GM18951 (cell line): ENCODE measurements around the gene CDK4.
"Not testable (repeated sequence)": the region's sequence is repeated elsewhere in the genome, so short reads cannot be mapped to it uniquely, and the experiment has no call there.

Source experiments
- POLR2A ChIP-seq: IDR thresholded peaks from 4 replicates; pipeline ENCODE4 v1.6.1; 2011; ENCODE audit warnings: mild to moderate bottlenecking; ENCODE audit not compliant: insufficient read length, insufficient read depth; ENCODE audit errors: extremely low read depth
- in situ Hi-C: fragments of 300-500 bp; cut with MboI; formaldehyde crosslinking; loops from one replicate; pipeline ENCODE4 v1.12.0; 2022; ENCODE audit warnings: low sequenced_read_pairs, mixed read lengths, inconsistent platforms; ENCODE audit not compliant: unreplicated experiment

CDK4 gene

GRCh38 chr12:57726151-57726883, 25.8 kb downstream of the CDK4 start:
- in situ Hi-C loops: no loop called here
- no peak for TF ChIP-seq POLR2A

GRCh38 chr12:57725851-57726150, 26.3 kb downstream of the CDK4 start:
- TF ChIP-seq POLR2A: no peak
- in situ Hi-C loops: no loop called here

- in situ Hi-C loops: no loop called here
- TF ChIP-seq POLR2A: peak; percentile 6
These were observed 27.0 kb downstream of the CDK4 start for GRCh38 chr12:57724936-57725740.

DNA sequence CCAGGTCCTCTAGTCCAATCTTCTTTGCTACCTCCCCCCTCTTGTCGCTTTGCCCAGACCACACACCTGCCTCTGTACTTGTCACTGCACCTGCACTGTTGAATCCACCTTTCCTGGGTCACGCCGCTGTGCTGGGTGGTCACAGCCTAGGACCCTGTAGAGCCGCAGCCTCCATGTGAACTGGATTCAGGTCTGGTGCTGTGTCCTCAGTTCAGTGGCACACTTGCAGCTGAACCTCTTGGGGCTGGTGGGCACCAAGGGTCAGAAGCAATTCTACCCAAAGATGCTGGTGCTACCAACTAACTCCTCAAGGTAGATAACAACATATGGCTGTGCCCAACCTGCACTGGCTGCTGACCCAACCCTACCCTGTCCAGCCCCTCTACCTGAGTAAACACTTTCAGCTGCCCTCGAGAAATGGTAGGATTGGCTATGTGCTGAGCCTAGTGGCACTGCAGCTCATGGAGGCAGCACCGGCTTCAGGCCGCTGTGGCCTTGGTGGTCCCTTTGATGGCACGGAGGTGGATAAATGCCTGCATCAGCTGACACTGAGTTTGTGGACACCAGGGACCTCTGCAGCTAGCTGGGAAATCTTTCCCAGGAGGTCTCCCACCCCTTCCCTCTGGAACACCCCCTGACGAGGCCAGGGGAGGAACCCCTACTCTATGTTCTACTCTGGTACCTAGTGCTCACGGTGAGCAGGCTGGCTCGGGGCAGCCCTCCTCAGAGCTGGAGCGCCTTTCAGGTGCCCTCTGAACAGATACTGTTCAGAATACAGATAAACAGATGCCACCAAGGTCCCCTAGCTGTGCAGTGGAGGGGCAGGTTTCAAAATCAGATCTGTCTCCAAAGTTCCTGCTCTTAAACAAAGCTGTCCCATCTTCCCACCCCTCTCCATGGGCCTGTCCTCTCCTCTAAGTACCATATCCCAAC, 27.8 kb downstream of the CDK4 start:
- TF ChIP-seq POLR2A: peak; percentile 18
- in situ Hi-C loops: no loop called here

DNA sequence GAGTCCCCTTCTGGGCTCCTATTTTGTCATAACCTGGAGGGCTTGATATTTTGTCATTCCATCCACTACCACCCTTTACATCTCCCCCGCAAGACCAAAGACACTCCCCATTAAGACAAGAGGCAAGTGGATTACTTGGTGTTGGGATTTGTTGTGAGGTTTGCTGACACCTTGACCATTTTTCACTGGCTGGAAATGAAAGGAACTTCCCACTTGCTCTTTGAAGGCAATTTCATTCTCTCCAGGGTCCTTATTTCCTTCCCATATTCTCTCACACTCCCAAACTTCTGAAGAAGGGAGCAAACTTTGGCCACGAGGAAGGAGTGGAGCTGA, 28.5 kb downstream of the CDK4 start:
- TF ChIP-seq POLR2A: no peak
- in situ Hi-C loops: no loop called here

DNA sequence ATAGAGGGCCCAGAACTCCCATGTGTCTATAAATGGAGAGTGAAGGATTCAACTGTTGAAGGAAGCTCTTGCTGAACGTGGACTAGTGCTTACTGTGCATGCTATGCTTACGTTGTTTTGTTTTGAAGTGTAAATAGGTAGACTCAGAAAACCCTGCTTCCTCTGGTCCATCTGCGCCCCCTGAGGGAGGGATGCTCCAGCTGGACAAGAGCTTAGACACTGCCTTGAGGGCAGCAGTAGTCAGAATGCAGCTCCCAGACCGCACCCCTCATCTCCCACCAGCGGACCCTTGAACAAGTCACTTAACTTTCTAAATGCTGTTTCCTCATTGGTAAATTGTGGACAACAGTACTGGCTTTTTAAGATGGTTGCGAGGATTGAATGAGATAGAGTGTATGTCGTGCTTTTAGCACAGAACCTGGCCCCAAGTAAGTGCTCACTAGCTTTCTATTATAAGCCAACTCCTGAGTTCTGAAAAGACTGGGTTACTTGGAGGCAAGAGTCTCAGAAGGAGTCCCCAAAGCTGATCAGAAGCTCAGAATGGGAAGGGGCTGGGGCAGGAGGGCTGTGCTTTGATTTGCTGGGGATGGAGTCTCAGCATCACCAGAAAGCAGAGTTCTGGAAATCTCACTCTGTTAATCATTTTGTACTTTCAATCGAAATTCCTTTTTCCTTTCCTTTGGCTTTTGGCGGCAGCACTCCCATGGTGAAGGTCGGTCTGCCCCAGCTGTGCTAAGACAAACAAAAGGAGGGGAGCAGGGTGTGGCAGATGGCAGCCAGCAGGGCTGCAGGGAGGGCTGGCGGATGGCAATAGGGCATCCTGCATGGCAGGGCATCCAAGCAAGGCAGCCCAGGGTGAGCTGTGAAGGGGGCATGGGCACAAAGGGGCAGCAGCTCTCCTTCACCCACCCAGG, 29.1 kb downstream of the CDK4 start:
- in situ Hi-C loops: no loop called here
- peak; percentile 17 for TF ChIP-seq POLR2A

GRCh38 chr12:57721846-57722608, 30.1 kb downstream of the CDK4 start:
- in situ Hi-C loops: not testable (repeated sequence)

DNA sequence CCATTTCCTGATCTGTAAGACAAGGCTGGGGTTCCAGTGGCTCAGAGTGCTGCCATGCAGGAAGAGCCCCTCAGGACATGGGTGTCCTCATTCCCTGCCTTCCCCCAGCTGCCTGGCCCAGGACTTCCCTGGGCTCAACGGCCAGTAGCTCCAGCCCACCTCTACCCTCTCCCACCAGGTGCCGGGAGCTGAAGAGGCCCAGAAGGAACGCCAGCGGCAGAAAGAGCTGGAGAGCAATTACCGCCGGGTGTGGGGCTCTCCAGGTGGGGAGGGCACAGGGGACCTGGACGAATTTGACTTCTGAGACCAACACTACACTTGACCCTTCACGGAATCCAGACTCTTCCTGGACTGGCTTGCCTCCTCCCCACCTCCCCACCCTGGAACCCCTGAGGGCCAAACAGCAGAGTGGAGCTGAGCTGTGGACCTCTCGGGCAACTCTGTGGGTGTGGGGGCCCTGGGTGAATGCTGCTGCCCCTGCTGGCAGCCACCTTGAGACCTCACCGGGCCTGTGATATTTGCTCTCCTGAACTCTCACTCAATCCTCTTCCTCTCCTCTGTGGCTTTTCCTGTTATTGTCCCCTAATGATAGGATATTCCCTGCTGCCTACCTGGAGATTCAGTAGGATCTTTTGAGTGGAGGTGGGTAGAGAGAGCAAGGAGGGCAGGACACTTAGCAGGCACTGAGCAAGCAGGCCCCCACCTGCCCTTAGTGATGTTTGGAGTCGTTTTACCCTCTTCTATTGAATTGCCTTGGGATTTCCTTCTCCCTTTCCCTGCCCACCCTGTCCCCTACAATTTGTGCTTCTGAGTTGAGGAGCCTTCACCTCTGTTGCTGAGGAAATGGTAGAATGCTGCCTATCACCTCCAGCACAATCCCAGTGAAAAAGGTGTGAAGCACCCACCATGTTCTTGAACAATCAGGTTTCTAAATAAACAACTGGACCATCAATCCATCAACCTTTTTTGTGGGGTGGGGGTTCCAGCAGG, 31.2 kb downstream of the CDK4 start:
- in situ Hi-C loops: no loop called here
- no peak for TF ChIP-seq POLR2A

DNA sequence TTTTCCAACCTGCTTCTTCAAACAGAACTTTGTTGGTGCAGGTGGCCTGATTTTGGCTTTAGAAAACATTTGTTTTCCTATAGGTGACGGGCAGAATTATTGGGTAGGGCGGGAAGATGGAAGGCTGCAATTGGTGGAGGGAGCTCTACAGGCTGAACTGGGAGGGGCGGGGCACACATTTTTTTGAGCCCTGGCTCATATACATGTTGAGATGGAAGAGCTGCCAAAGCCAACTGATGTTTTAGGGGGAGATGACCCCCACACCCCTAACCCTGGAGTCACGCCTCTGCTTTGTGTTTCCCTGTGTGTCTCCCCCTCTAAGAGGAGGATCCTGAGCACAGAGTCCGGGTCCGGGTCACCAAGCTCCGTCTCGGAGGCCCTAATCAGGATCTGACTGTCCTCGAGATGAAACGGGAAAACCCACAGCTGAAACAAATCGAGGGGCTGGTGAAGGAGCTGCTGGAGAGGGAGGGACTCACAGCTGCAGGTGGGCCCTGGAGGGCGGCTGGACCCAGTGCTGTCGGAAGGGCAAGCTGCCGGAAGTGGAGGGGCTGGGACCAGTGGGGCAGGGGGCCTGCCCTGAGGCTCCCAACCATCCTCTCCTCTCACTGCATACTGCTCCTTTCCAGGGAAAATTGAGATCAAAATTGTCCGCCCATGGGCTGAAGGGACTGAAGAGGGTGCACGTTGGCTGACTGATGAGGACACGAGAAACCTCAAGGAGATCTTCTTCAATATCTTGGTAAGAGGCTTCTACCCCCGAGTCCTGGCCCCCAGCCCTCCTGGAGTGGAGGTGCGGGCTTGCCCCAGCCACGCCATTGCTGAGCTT, 32.1 kb downstream of the CDK4 start:
- in situ Hi-C loops: no loop called here
- TF ChIP-seq POLR2A: no peak

- in situ Hi-C loops: no loop called here
- TF ChIP-seq POLR2A: no peak
These were observed 33.2 kb downstream of the CDK4 start for GRCh38 chr12:57718641-57719528.
